ENCODE measurements around the gene FURIN. TPM values are rescaled to one million over a fixed set of nuclear protein-coding genes. Genes with fewer than 3 reads are reported as not detected.

The FURIN gene
- polyA plus RNA-seq, 2 of the 4 experiments (the other 2 are of a cell fraction), result 16.8 to 33.3 TPM

- TF ChIP-seq FOSL2 (IDR thresholded peaks at IDR 0.05), result no peak
- TF ChIP-seq FOSL2 (CRISPR knock-in tag; IDR thresholded peaks at IDR 0.05), result no peak
- TF ChIP-seq RFX5 (IDR thresholded peaks at IDR 0.05), result no peak
- TF ChIP-seq RARB (CRISPR knock-in tag; IDR thresholded peaks at IDR 0.05), result no peak
- no peak for TF ChIP-seq SREBF2 (IDR thresholded peaks at IDR 0.05)
- no peak for TF ChIP-seq FOSB (CRISPR knock-in tag; IDR thresholded peaks at IDR 0.05)
- TF ChIP-seq, protein P1, sequence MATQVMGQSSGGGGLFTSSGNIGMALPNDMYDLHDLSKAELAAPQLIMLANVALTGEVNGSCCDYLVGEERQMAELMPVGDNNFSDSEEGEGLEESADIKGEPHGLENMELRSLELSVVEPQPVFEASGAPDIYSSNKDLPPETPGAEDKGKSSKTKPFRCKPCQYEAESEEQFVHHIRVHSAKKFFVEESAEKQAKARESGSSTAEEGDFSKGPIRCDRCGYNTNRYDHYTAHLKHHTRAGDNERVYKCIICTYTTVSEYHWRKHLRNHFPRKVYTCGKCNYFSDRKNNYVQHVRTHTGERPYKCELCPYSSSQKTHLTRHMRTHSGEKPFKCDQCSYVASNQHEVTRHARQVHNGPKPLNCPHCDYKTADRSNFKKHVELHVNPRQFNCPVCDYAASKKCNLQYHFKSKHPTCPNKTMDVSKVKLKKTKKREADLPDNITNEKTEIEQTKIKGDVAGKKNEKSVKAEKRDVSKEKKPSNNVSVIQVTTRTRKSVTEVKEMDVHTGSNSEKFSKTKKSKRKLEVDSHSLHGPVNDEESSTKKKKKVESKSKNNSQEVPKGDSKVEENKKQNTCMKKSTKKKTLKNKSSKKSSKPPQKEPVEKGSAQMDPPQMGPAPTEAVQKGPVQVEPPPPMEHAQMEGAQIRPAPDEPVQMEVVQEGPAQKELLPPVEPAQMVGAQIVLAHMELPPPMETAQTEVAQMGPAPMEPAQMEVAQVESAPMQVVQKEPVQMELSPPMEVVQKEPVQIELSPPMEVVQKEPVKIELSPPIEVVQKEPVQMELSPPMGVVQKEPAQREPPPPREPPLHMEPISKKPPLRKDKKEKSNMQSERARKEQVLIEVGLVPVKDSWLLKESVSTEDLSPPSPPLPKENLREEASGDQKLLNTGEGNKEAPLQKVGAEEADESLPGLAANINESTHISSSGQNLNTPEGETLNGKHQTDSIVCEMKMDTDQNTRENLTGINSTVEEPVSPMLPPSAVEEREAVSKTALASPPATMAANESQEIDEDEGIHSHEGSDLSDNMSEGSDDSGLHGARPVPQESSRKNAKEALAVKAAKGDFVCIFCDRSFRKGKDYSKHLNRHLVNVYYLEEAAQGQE (IDR thresholded peaks at IDR 0.05), result no peak
- TF ChIP-seq MAFK (IDR thresholded peaks at IDR 0.05; ENCODE audit: partially characterized antibody), result no peak
- TF ChIP-seq KDM5A (IDR thresholded peaks at IDR 0.05), result no peak
- no peak for TF ChIP-seq CTCF (IDR thresholded peaks at IDR 0.05)
- no peak for TF ChIP-seq HOXA7 (CRISPR knock-in tag; IDR thresholded peaks at IDR 0.05)
- TF ChIP-seq CBX8 (IDR thresholded peaks at IDR 0.05), result no peak
- TF ChIP-seq HOXB5 (CRISPR knock-in tag; IDR thresholded peaks at IDR 0.05), result no peak
- TF ChIP-seq NPAS2 (CRISPR knock-in tag; IDR thresholded peaks at IDR 0.05; ENCODE audit: borderline replicate concordance), result no peak
- no peak for TF ChIP-seq POLR2AphosphoS2 (conservative IDR thresholded peaks at IDR 0.05; ENCODE audit: low read length)
- TF ChIP-seq CBX2 (IDR thresholded peaks at IDR 0.05; ENCODE audit: borderline replicate concordance, low read depth), result no peak
- ChIA-PET POLR2A (no interaction called here), CTCF (interaction anchor here (0.6 to 4.4 kb wide), 7 partner anchors 10 to 74 kb away, joined by 3 to 20 read pairs (median 4); partner anchors contain the start of gene FES)
- Histone ChIP-seq H3K4me2 (no peak overlapping the region), H3K4me3 (no peak overlapping the region), H3K9me3 (no peaks in the 10 kb centered on the region), H3K27ac (no peak overlapping the region), H3K4me1 (peaks cover 30% of the 10 kb centered on the region)
- DNase-seq (ENCODE audit: low read depth in 1 of 2, low spot score in 1 of 2) (no peak), FAIRE-seq (no peak), ATAC-seq (no peak)
- 84% methylated on average over 8 of the region's 8 CpGs for WGBS (ENCODE audit: missing lambda C conversion rate)
Observed at GRCh38 chr15:90857337-90857736, 11.1 kb upstream of the FURIN start.

DNA sequence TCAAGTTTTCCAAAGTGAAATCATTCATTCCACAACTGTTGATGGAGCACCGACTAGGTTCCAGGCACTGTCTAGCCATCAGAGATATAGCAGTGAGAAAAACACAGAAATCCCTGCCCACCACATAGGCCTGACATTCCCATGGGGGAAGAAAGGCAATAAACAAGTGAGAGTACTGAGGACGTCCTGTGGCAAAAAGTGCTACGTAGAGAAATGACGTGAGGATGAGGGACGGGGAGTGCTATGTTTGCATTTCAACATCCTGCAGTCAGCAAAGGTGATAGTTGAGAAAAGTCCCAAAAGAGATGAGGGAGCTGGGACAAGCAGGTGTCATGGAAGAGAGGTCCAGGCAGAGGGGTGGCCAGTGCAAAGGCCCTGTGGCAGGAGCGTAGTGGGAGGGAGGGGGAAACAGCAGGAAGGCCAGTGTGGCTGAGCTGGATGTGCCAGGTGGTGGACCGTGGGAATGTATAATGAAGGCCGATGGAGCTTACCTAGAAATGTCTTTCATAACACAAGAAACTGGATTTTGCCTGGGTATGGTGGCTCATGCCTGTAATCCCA lies 10.4 kb upstream of the FURIN start:
- POLR2A ChIA-PET, result no interaction called here

More for the DNA sequence above, 10.4 kb upstream of the FURIN start:
- no peaks in the 10 kb centered on the region for H3K9me3 ChIP-seq
- ATAC-seq (no peak), FAIRE-seq (no peak), DNase-seq (ENCODE audit: low read depth in 1 of 2, low spot score in 1 of 2) (no peak)
- 84% methylated on average over 8 of the region's 8 CpGs for WGBS (ENCODE audit: missing lambda C conversion rate)
- no peak overlapping the region for H3K4me2 ChIP-seq
- TF ChIP-seq GATA3 (IDR thresholded peaks at IDR 0.05; ENCODE audit: borderline replicate concordance) (no peak), POLR2AphosphoS2 (conservative IDR thresholded peaks at IDR 0.05; ENCODE audit: low read length) (no peak), RNF2 (IDR thresholded peaks at IDR 0.05; ENCODE audit: borderline replicate concordance, low read depth) (no peak)
- TF ChIP-seq, protein P1 (IDR thresholded peaks at IDR 0.05), result no peak
- no peak overlapping the region for H3K27ac ChIP-seq
- CTCF ChIA-PET, result interaction anchor here (0.5 to 4.4 kb wide), 9 partner anchors 10 to 211 kb away, joined by 3 to 20 read pairs (median 3); partner anchors contain the start of gene FES
- H3K4me3 ChIP-seq, result no peak overlapping the region
- peaks cover 37% of the 10 kb centered on the region for H3K4me1 ChIP-seq
